ENCODE results near the gene HNRNPL. TPM values are rescaled to one million over a fixed set of nuclear protein-coding genes. Genes with fewer than 3 reads are reported as not detected.
"Not testable (repeated sequence)": the region's sequence is repeated elsewhere in the genome, so short reads cannot be mapped to it uniquely, and the experiment has no call there.

HNRNPL gene
- total RNA-seq, 1 donor from 2014 or later = 195 TPM

DNA sequence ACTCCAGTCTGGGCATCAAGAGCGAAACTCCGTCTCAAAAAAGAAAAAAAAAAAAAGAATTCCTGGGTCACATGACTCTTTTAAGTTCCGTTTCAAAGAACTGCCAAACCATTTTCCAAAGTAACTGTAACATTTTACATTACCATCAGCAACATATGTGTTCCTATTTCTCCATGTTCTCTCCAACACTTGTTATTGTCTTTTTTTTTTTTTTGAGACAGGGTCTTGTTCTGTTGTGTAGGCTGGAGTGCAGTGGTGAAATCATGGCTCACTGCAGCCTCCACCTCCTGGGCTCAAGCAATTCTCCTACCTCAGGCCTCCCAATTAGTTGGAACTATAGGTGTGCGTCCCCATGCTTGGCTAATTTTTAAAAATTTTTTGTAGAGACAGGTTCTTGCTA is 54.2 kb downstream of the HNRNPL start:
- Histone ChIP-seq H3K9ac (ENCODE audit: low read depth in 1 of 3, low read length in 3 of 3) (no peak overlapping the region), H3K4me1 (ENCODE audit: control insufficient read depth in 3 of 3, insufficient read depth in 3 of 3, low read length in 3 of 3) (peaks cover 3 to 6% (median 3%) of the 10 kb centered on the region in 3 donors), H3K36me3 (ENCODE audit: control insufficient read depth in 3 of 3, insufficient read depth in 3 of 3, low read length in 3 of 3) (no peaks in the 10 kb centered on the region), H3K27me3 (ENCODE audit: control insufficient read depth in 3 of 3, insufficient read depth in 3 of 3, low read length in 3 of 3) (peaks cover 0 to 6% (median 0%) of the 10 kb centered on the region in 3 donors), H3K27ac (ENCODE audit: low read depth, low read length) (no peak overlapping the region), H3K4me3 (ENCODE audit: low read length in 3 of 3) (no peak overlapping the region), H3K9me3 (ENCODE audit: control insufficient read depth in 3 of 3, low read length in 3 of 3) (no peaks in the 10 kb centered on the region)

DNA sequence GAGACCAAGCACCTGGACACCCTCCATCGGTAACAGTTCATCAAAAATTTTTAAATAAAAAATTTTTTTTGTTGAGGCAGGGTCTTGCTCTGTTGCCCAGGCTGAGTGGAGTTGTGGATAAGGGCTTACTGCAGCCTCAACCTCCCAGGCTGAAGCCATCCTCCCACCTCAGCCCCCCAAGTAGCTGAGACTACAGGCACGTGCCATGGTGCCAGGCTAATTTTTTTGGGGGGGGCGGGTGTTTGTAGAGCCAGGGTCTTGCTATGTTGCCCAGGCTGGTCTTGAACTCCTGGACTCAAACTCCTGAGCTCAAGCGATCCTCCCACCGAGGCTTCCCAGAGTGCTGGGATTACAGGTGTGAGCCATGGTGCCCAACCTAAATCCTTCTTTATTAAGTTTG is 56.1 kb downstream of the HNRNPL start:
- Histone ChIP-seq H3K4me3 (ENCODE audit: low read length in 3 of 3) (no peak overlapping the region), H3K9ac (ENCODE audit: low read depth in 1 of 3, low read length in 3 of 3) (no peak overlapping the region), H3K36me3 (ENCODE audit: control insufficient read depth in 3 of 3, insufficient read depth in 3 of 3, low read length in 3 of 3) (no peaks in the 10 kb centered on the region), H3K27me3 (ENCODE audit: control insufficient read depth in 3 of 3, insufficient read depth in 3 of 3, low read length in 3 of 3) (peaks cover 0 to 6% (median 0%) of the 10 kb centered on the region in 3 donors), H3K27ac (ENCODE audit: low read depth, low read length) (no peak overlapping the region), H3K9me3 (ENCODE audit: control insufficient read depth in 3 of 3, low read length in 3 of 3) (no peaks in the 10 kb centered on the region), H3K4me1 (ENCODE audit: control insufficient read depth in 3 of 3, insufficient read depth in 3 of 3, low read length in 3 of 3) (peaks cover 3 to 6% (median 3%) of the 10 kb centered on the region in 3 donors)

DNA sequence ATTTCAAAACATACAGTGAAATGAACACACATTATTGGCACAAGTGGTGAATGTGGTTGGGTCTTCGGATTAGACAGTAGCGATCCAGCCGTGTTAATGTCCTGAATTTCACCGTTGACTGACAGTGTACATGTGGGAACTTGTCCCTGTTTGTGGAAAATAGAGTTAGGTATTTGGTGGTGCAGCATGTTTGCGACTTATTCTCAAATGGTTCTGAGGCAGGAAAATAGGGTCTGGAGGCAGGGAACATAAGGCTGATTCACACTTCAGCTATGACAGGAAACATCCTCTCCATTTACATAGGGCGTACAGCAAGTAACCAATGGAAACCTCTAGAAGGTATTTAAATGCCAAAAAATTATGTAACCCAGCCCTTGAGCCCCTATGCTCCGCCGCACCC is 56.6 kb downstream of the HNRNPL start:
- Histone ChIP-seq H3K27ac (ENCODE audit: low read depth, low read length) (no peak overlapping the region), H3K9ac (ENCODE audit: low read depth in 1 of 3, low read length in 3 of 3) (no peak overlapping the region), H3K36me3 (ENCODE audit: control insufficient read depth in 3 of 3, insufficient read depth in 3 of 3, low read length in 3 of 3) (no peaks in the 10 kb centered on the region), H3K4me3 (ENCODE audit: low read length in 3 of 3) (no peak overlapping the region), H3K4me1 (ENCODE audit: control insufficient read depth in 3 of 3, insufficient read depth in 3 of 3, low read length in 3 of 3) (peaks cover 3 to 6% (median 3%) of the 10 kb centered on the region in 3 donors), H3K9me3 (ENCODE audit: control insufficient read depth in 3 of 3, low read length in 3 of 3) (no peaks in the 10 kb centered on the region), H3K27me3 (ENCODE audit: control insufficient read depth in 3 of 3, insufficient read depth in 3 of 3, low read length in 3 of 3) (peaks cover 0 to 6% (median 0%) of the 10 kb centered on the region in 3 donors)

DNA sequence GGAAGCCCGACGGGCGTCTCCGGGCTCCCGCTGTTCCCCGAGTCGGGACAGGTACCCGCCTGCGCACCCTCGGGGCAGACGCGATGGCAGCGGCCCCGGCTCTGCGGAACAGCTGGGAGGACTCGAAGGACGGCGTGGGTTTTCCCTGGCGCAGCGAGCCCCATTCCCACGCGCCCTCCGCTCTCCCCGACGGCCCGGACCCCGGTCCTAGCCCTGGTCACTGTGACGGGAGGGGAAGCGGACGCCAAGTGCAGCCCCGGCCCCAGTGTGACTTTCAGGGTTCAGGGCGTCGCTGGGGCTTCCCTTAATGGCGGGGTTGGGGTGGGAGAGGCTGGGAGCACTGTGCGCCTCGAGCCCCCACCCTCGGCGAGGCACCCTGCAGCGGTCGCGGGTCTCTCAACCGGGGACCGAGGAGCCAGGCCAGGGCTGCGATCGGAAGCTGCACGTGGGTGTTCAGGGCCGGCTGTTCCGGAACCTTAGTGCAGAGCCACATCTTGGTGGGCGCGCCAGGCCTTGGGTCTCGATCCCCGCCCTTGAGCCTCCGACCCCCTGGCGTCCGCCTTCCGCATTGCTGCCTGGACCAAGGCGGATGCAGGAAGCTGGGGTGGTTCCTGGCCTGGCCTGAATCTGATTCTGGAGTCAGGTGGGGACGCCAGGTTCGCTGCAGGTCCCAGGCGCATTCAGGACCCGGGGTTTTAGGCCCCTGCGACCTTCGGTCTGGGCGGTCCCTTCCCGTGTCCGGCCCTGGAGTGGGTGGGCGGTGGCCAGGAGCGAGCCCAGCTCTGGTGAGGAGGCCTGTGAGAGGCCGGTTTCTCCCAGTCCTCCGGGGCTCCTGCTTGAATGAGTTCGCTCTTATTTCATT is 57.3 kb downstream of the HNRNPL start:
- Histone ChIP-seq H3K36me3 (ENCODE audit: control insufficient read depth in 3 of 3, insufficient read depth in 3 of 3, low read length in 3 of 3) (no peaks in the 10 kb centered on the region), H3K9ac (ENCODE audit: low read depth in 1 of 3, low read length in 3 of 3) (no peak overlapping the region), H3K27me3 (ENCODE audit: control insufficient read depth in 3 of 3, insufficient read depth in 3 of 3, low read length in 3 of 3) (peaks cover 0 to 6% (median 0%) of the 10 kb centered on the region in 3 donors), H3K9me3 (ENCODE audit: control insufficient read depth in 3 of 3, low read length in 3 of 3) (no peaks in the 10 kb centered on the region), H3K27ac (ENCODE audit: low read depth, low read length) (no peak overlapping the region), H3K4me3 (ENCODE audit: low read length in 3 of 3) (peak overlapping the region in 1 of 3 donors; percentile 32), H3K4me1 (ENCODE audit: control insufficient read depth in 3 of 3, insufficient read depth in 3 of 3, low read length in 3 of 3) (peaks cover 3 to 6% (median 3%) of the 10 kb centered on the region in 3 donors)

DNA sequence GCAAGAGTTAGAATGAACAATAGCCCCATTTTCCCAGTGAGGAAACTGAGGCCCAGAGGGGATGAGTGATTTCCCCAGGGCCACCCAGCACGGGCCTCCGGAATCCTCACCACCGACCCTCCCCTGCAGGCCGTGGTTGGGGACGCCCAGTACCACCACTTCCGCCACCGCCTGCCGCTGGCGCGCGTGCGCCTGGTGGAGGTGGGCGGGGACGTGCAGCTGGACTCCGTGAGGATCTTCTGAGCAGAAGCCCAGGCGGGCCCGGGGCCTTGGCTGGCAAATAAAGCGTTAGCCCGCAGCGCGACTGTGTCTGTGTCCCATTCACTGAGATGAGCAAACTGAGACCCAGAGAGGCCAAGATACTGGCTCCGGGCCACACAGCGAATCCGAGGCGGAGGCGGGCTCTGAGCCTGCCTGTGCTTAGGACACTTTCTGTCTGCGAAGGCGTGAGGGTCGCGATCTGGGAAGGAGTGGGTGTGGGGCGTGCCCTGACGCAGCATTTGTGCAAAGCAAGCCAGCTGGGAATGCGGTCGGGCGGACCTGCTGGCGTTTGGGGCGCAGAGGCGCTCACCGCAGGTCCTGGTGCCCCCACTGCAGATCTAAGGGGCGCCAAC is 58.2 kb downstream of the HNRNPL start:
- peaks cover 6 to 12% (median 8%) of the 10 kb centered on the region in 3 donors for H3K4me1 ChIP-seq (ENCODE audit: control insufficient read depth in 3 of 3, insufficient read depth in 3 of 3, low read length in 3 of 3)
- not testable (repeated sequence) for H3K4me3 ChIP-seq (ENCODE audit: low read length in 3 of 3); H3K9me3 ChIP-seq (ENCODE audit: control insufficient read depth in 3 of 3, low read length in 3 of 3); H3K9ac ChIP-seq (ENCODE audit: low read depth in 1 of 3, low read length in 3 of 3); H3K27me3 ChIP-seq (ENCODE audit: control insufficient read depth in 3 of 3, insufficient read depth in 3 of 3, low read length in 3 of 3); H3K36me3 ChIP-seq (ENCODE audit: control insufficient read depth in 3 of 3, insufficient read depth in 3 of 3, low read length in 3 of 3); H3K27ac ChIP-seq (ENCODE audit: low read depth, low read length)

DNA sequence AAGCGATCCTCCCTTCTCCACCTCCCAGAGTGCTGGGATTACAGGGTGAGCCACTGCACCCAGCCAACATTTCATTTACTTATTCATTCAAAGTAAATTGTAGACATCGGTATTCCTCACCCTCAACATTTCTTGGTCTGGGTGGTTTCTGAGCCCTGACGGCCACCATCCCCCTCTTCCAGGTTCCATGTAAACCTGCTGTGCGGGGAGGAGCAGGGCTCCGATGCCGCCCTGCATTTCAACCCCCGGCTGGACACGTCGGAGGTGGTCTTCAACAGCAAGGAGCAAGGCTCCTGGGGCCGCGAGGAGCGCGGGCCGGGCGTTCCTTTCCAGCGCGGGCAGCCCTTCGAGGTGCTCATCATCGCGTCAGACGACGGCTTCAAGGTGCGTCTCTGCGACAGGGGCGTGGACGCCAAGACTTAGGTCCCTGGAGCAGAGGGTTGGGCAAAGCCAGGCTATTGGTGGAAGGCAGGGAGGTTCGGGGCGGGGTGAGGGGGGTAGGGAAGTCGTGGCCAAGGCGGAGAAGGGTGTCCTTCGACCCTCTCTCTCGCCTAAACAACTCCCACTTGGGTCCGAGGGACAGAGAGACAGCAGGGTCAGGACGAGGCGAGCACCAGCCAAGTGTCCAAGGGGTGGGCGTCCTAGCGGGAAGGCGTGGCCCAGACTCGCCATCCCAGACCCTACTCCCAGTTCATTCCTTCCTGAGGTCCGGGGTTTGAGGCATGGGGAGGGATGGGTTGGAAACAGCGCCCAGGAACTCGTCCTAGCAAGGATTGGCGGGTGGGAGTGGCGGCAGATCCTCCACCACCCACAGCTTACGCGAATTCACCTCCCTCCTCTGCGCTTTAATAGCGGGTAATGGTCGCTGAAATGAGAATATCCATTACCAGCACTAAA is 59.0 kb downstream of the HNRNPL start:
- peaks cover 7 to 15% (median 8%) of the 10 kb centered on the region in 3 donors for H3K4me1 ChIP-seq (ENCODE audit: control insufficient read depth in 3 of 3, insufficient read depth in 3 of 3, low read length in 3 of 3)
- not testable (repeated sequence) for H3K36me3 ChIP-seq (ENCODE audit: control insufficient read depth in 3 of 3, insufficient read depth in 3 of 3, low read length in 3 of 3); H3K27me3 ChIP-seq (ENCODE audit: control insufficient read depth in 3 of 3, insufficient read depth in 3 of 3, low read length in 3 of 3); H3K9ac ChIP-seq (ENCODE audit: low read depth in 1 of 3, low read length in 3 of 3); H3K4me3 ChIP-seq (ENCODE audit: low read length in 3 of 3); H3K27ac ChIP-seq (ENCODE audit: low read depth, low read length); H3K9me3 ChIP-seq (ENCODE audit: control insufficient read depth in 3 of 3, low read length in 3 of 3)

DNA sequence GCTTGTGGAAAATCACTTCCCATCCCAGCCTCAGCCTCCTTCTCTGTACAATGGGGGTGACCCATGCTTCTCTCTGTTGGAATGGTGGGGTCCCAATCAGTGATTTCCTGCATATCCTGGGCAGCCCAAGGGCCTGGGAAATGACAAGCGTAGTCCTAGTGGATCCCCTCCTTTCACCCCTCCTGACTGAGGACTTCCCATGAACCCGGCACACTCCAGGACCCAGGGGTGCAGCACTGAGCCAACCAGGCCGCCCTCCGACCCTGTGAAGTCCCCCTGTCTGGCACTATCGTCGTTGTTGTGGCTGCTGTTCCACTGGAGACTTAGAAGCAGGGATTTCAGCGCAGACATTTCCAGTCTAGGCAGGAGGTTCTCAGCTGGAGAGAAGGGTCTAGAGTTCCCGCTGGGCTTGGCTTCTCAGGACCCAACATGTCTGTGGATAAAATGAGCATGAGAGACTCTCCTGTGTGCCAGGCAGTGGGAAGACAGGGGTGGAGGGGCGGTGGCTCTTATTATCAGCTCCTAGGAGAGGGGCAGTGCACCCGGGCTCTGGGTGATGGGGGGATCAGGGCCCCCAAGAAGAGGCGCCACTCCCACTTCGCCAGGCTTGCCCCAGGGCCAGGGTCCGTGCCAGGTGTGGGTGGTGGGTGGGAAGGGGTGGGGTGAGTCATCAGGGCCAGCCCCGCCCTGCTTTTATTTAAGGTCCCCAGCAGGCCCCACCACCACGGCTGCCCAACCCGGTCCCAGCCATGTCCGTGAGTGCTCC is 61.1 kb downstream of the HNRNPL start, which contains the start of gene LGALS7B:
TSS of gene LGALS7B (plus strand) at position 723 of the 766 bp plus-strand sequence. CDS start at position 750, 27 bp downstream.
- H3K4me1 ChIP-seq (ENCODE audit: control insufficient read depth in 3 of 3, insufficient read depth in 3 of 3, low read length in 3 of 3) = peaks cover 7 to 15% (median 8%) of the 10 kb centered on the region in 3 donors
- H3K4me3 ChIP-seq (ENCODE audit: low read length in 3 of 3) = no peak within 1 kb of the TSS
- H3K9me3 ChIP-seq (ENCODE audit: control insufficient read depth in 3 of 3, low read length in 3 of 3) = no peaks in the 10 kb centered on the region
- peaks cover 0 to 6% (median 0%) of the 10 kb centered on the region in 3 donors for H3K27me3 ChIP-seq (ENCODE audit: control insufficient read depth in 3 of 3, insufficient read depth in 3 of 3, low read length in 3 of 3)
- H3K27ac ChIP-seq (ENCODE audit: low read depth, low read length) = no peak within 1 kb of the TSS
- H3K36me3 ChIP-seq (ENCODE audit: control insufficient read depth in 3 of 3, insufficient read depth in 3 of 3, low read length in 3 of 3) = no peaks in the 10 kb centered on the region
- no peak within 1 kb of the TSS for H3K9ac ChIP-seq (ENCODE audit: low read depth in 1 of 3, low read length in 3 of 3)

DNA sequence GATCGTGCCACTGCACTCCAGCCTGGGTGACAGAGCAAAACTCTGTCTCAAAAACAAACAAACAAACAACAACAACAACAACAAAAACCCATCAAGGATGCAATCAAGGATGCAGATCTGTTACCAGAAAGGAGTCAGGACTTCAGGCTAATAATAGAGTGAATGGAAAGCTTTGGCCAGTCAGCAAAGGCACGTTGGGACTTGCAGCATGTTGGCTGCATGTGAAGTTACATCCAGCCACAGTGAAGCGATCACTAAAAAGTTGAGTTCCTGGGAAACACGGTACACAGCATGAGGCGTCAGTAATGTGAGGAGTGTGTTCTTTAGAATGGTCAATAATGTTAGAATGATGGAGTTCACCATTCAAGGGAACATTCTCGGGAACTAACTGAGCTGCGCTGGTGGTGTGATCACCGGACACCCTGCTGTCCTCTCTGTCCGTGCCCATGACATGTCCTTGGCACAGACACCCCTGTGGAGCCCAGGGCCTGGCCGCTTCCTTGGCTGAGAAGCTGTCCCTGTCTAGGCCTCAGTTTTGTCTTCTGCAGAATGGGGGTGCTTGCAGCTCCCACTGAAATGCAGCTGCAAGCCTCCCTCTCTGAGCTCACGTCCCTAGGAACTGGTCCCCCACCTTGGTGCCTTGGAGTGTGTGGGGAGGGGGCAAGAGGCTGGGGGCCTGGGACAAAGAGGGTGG is 63.1 kb downstream of the HNRNPL start:
- no peaks in the 10 kb centered on the region for H3K9me3 ChIP-seq (ENCODE audit: control insufficient read depth in 3 of 3, low read length in 3 of 3)
- H3K27ac ChIP-seq (ENCODE audit: low read depth, low read length) = peak overlapping the region; percentile 56
- H3K4me3 ChIP-seq (ENCODE audit: low read length in 3 of 3) = no peak overlapping the region
- no peaks in the 10 kb centered on the region for H3K36me3 ChIP-seq (ENCODE audit: control insufficient read depth in 3 of 3, insufficient read depth in 3 of 3, low read length in 3 of 3)
- H3K9ac ChIP-seq (ENCODE audit: low read depth in 1 of 3, low read length in 3 of 3) = peak overlapping the region in 2 of 3 donors; percentile 25 to 40
- peaks cover 4 to 9% (median 5%) of the 10 kb centered on the region in 3 donors for H3K4me1 ChIP-seq (ENCODE audit: control insufficient read depth in 3 of 3, insufficient read depth in 3 of 3, low read length in 3 of 3)
- no peaks in the 10 kb centered on the region for H3K27me3 ChIP-seq (ENCODE audit: control insufficient read depth in 3 of 3, insufficient read depth in 3 of 3, low read length in 3 of 3)

Measured in skeletal muscle tissue (tissue), 4 donors.